GM23248 (cell line): ENCODE measurements around the gene GRIK5. TPM values are rescaled to one million over a fixed set of nuclear protein-coding genes. Genes with fewer than 3 reads are reported as not detected.

Experiments
- DNase-seq: peaks from one replicate; pipeline ENCODE4 v3.0.0-alpha.2; 2015
- H2AFZ ChIP-seq: fragments of 200-600 bp; sonication (generic); 2 replicates; pipeline ENCODE4 v1.6.1; 2016; ENCODE audit warnings: antibody characterized with exemption
- H3F3A ChIP-seq: fragments of 200-600 bp; sonication (generic); 2 replicates; pipeline ENCODE4 v1.6.1; 2016; ENCODE audit warnings: mild to moderate bottlenecking, antibody characterized with exemption, mixed run types; ENCODE audit not compliant: insufficient read depth
- H3K27ac ChIP-seq: fragments of 200-600 bp; sonication (generic); 2 replicates; pipeline ENCODE4 v1.5.1; 2016; ENCODE audit warnings: mild to moderate bottlenecking
- H3K27me3 ChIP-seq: fragments of 200-600 bp; sonication (generic); replicated peaks from 2 replicates; pipeline ENCODE4 v1.6.1; 2016; ENCODE audit warnings: mild to moderate bottlenecking; ENCODE audit not compliant: insufficient read depth
- H3K36me3 ChIP-seq: fragments of 200-600 bp; sonication (generic); 2 replicates; pipeline ENCODE4 v1.6.1; 2016; ENCODE audit warnings: low read depth, mild to moderate bottlenecking
- H3K4me1 ChIP-seq: fragments of 200-600 bp; sonication (generic); 2 replicates; pipeline ENCODE4 v1.6.1; 2016; ENCODE audit warnings: mild to moderate bottlenecking; ENCODE audit not compliant: insufficient read depth
- H3K4me2 ChIP-seq: fragments of 200-600 bp; sonication (generic); one replicate; pipeline ENCODE4 v1.6.1; 2016; ENCODE audit warnings: mild to moderate bottlenecking; ENCODE audit not compliant: unreplicated experiment
- H3K4me3 ChIP-seq: fragments of 200-600 bp; sonication (generic); 2 replicates; pipeline ENCODE4 v1.5.1; 2016; ENCODE audit warnings: mild to moderate bottlenecking
- H3K79me2 ChIP-seq: fragments of 200-600 bp; sonication (generic); 2 replicates; pipeline ENCODE4 v1.6.1; 2016; ENCODE audit warnings: mild to moderate bottlenecking; ENCODE audit not compliant: insufficient read depth
- H3K9ac ChIP-seq: fragments of 200-600 bp; sonication (generic); 2 replicates; pipeline ENCODE4 v1.6.1; 2016; ENCODE audit warnings: mild to moderate bottlenecking
- H3K9me2 ChIP-seq: fragments of 200-600 bp; sonication (generic); 2 replicates; pipeline ENCODE4 v1.6.1; 2016; ENCODE audit warnings: mixed run types, mild to moderate bottlenecking, moderate library complexity; ENCODE audit not compliant: insufficient read depth
- H3K9me3 ChIP-seq: fragments of 200-600 bp; sonication (generic); one replicate; pipeline ENCODE4 v1.6.1; 2017; ENCODE audit warnings: low read depth
- H4K20me1 ChIP-seq: fragments of 200-600 bp; sonication (generic); 2 replicates; pipeline ENCODE4 v1.6.0; 2016; ENCODE audit not compliant: insufficient read depth
- EZH2 ChIP-seq: fragments of 200-600 bp; sonication (generic); IDR thresholded peaks from 2 replicates; pipeline ENCODE4 v1.6.1; 2018; ENCODE audit warnings: antibody characterized with exemption, mild to moderate bottlenecking; ENCODE audit not compliant: insufficient read depth, poor library complexity, severe bottlenecking
- EZH2phosphoT487 ChIP-seq: fragments of 200-600 bp; sonication (generic); IDR thresholded peaks from 2 replicates; pipeline ENCODE4 v1.6.1; 2018; ENCODE audit warnings: antibody characterized with exemption, moderate library complexity, mild to moderate bottlenecking, low read depth; ENCODE audit not compliant: insufficient read depth
- WGBS, 2 experiments: methylation state at CpG; one replicate each; pipeline ENCODE4 v1.1.6; 2015 to 2017; ENCODE audit warnings: low lambda C conversion rate in 2 of 2, low coverage in 1 of 2; ENCODE audit errors: missing lambda C conversion rate in 2 of 2; 5-methylcytosine and 5-hydroxymethylcytosine counted together
- in situ Hi-C: fragments of 300-500 bp; cut with MboI; formaldehyde crosslinking; loops from 2 replicates; pipeline ENCODE4 v1.15.0; 2020
- polyA plus RNA-seq: library from polyadenylated mRNA; unstranded; fragments of >200 nt; fragmentation: Nextera tagmentation; extraction: Ambion mirVana; gene quantifications from 2 replicates; pipeline ENCODE4 v1.2.1, GENCODE V29; 2016
- total RNA-seq: library from RNA; depleted of rRNA; stranded (reverse); fragments of >200 nt; shearing (Covaris generic); gene quantifications from 2 replicates; pipeline ENCODE4 v1.2.3, GENCODE V29; 2014

GRIK5 gene
- total and polyA plus RNA-seq, 2 experiments from 2014 or later = not detected

- TF ChIP-seq EZH2phosphoT487 = no peak
- no peak for TF ChIP-seq EZH2
- H3K4me2 ChIP-seq = no peak overlapping the region
- H3K4me3 ChIP-seq = no peak overlapping the region
- WGBS, 2 experiments = 54 to 62% methylated on average over 11 of the region's 11 CpGs
- H3K79me2 ChIP-seq = no peaks in the 10 kb centered on the region
- H3K9me3 ChIP-seq = no peaks in the 10 kb centered on the region
- H3K36me3 ChIP-seq = no peaks in the 10 kb centered on the region
- no peak overlapping the region for H2AFZ ChIP-seq
- H3K27ac ChIP-seq = no peak overlapping the region
- no peaks in the 10 kb centered on the region; the same call in 1 of the 2 replicates for H3K27me3 ChIP-seq
- no peaks in the 10 kb centered on the region for H4K20me1 ChIP-seq
- no peaks in the 10 kb centered on the region for H3K9me2 ChIP-seq
- no peak overlapping the region for H3K9ac ChIP-seq
- no peaks in the 10 kb centered on the region for H3K4me1 ChIP-seq
- in situ Hi-C loops = no loop called here
- H3F3A ChIP-seq = no peaks in the 10 kb centered on the region
- DNase-seq = no peak
Measured at GRCh38 chr19:41971363-41971762, 98.6 kb downstream of the GRIK5 start.

GRCh38 chr19:41969772-41970458 lies 100.1 kb downstream of the GRIK5 start:
- Histone ChIP-seq H3K36me3 (no peaks in the 10 kb centered on the region), H3K4me3 (no peak overlapping the region), H4K20me1 (no peaks in the 10 kb centered on the region), H3F3A (no peaks in the 10 kb centered on the region), H3K27me3 (no peaks in the 10 kb centered on the region; the same call in 1 of the 2 replicates), H3K9me3 (no peaks in the 10 kb centered on the region), H3K4me2 (no peak overlapping the region), H3K4me1 (no peaks in the 10 kb centered on the region), H3K9me2 (no peaks in the 10 kb centered on the region), H2AFZ (no peak overlapping the region), H3K9ac (no peak overlapping the region), H3K27ac (no peak overlapping the region), H3K79me2 (no peaks in the 10 kb centered on the region)
- WGBS, 2 experiments = 51 to 54% methylated on average over 18 to 19 of the region's 19 CpGs
- no peak for TF ChIP-seq EZH2
- in situ Hi-C loops = no loop called here
- no peak for DNase-seq

GRCh38 chr19:41968751-41969595 lies 101.0 kb downstream of the GRIK5 start:
- no peaks in the 10 kb centered on the region for H3K9me2 ChIP-seq
- H4K20me1 ChIP-seq = no peaks in the 10 kb centered on the region
- no peaks in the 10 kb centered on the region; the same call in 1 of the 2 replicates for H3K27me3 ChIP-seq
- no peaks in the 10 kb centered on the region for H3F3A ChIP-seq
- TF ChIP-seq EZH2phosphoT487 (no peak), EZH2 (no peak)
- H3K4me1 ChIP-seq = no peaks in the 10 kb centered on the region
- 63 to 66% methylated on average over 26 to 28 of the region's 28 CpGs for WGBS, 2 experiments
- H3K9ac ChIP-seq = no peak overlapping the region
- no peak overlapping the region for H3K4me3 ChIP-seq
- no peaks in the 10 kb centered on the region for H3K79me2 ChIP-seq
- no peaks in the 10 kb centered on the region for H3K36me3 ChIP-seq
- H3K4me2 ChIP-seq = no peak overlapping the region
- in situ Hi-C loops = no loop called here
- H3K9me3 ChIP-seq = no peaks in the 10 kb centered on the region
- H2AFZ ChIP-seq = no peak overlapping the region
- H3K27ac ChIP-seq = no peak overlapping the region
- no peak for DNase-seq

GRCh38 chr19:41967054-41967783 lies 102.8 kb downstream of the GRIK5 start:
- no peaks in the 10 kb centered on the region for H3F3A ChIP-seq
- no peak overlapping the region for H3K4me3 ChIP-seq
- H3K36me3 ChIP-seq = no peaks in the 10 kb centered on the region
- no peaks in the 10 kb centered on the region; the same call in 1 of the 2 replicates for H3K27me3 ChIP-seq
- H3K27ac ChIP-seq = no peak overlapping the region
- no peaks in the 10 kb centered on the region for H4K20me1 ChIP-seq
- H3K9ac ChIP-seq = no peak overlapping the region
- in situ Hi-C loops = no loop called here
- H3K79me2 ChIP-seq = no peaks in the 10 kb centered on the region
- H2AFZ ChIP-seq = no peak overlapping the region
- H3K9me3 ChIP-seq = no peaks in the 10 kb centered on the region
- H3K4me1 ChIP-seq = no peaks in the 10 kb centered on the region
- DNase-seq = no peak
- TF ChIP-seq EZH2 = no peak
- no peak for TF ChIP-seq EZH2phosphoT487
- H3K4me2 ChIP-seq = no peak overlapping the region
- no peaks in the 10 kb centered on the region for H3K9me2 ChIP-seq
- WGBS, 2 experiments = 61 to 68% methylated on average over 21 to 26 of the region's 26 CpGs
